Activated T-cell treated with anti-CD3 and anti-CD28 coated beads, Interleukin-2, amount 50 U/mL, for 24 hours (primary cell): ENCODE data around the gene KLHL12.
"Not testable (repeated sequence)": the region's sequence is repeated elsewhere in the genome, so short reads cannot be mapped to it uniquely, and the experiment has no call there.

Experiments
- DNase-seq: peaks from one replicate; pipeline ENCODE4 v3.0.0-alpha.2; 2020
- H3K27ac Mint-ChIP-seq: 2 replicates; pipeline ENCODE4 v1.8.0; 2020; ENCODE audit warnings: mild to moderate bottlenecking, mixed read lengths
- H3K27me3 Mint-ChIP-seq: 2 replicates; pipeline ENCODE4 v1.8.0; 2020; ENCODE audit warnings: mixed read lengths
- H3K36me3 Mint-ChIP-seq: 2 replicates; pipeline ENCODE4 v1.8.0; 2020; ENCODE audit warnings: low read depth, mixed read lengths
- H3K4me1 Mint-ChIP-seq: 2 replicates; pipeline ENCODE4 v1.8.0; 2020; ENCODE audit warnings: low read depth, mixed read lengths
- H3K4me3 Mint-ChIP-seq: 2 replicates; pipeline ENCODE4 v1.8.0; 2020; ENCODE audit warnings: mild to moderate bottlenecking, moderate library complexity, mixed read lengths
- H3K9me3 Mint-ChIP-seq: 2 replicates; pipeline ENCODE4 v1.8.0; 2020; ENCODE audit warnings: mixed read lengths

The KLHL12 gene

DNA sequence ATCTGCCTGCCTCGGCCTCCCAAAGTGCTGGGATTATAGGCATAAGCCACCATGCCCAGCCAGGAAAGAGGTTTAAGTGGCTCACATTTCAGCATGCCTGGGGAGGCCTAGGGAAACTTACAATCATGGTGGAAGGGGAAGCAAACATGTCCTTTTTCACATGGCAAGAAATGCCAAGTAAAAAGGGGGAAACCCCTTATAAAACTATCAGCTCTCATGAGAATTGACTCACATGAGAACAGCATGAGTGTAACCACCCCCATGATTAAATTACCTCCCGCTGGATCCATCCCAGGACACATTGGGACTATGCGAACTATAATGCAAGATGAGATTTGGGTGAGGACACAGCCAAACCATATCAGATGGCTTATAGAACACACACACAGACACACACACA, 8.8 kb upstream of the KLHL12 start:
- peaks cover 2% of the 10 kb centered on the region for H3K27me3 Mint-ChIP-seq
- H3K9me3 Mint-ChIP-seq = no peaks in the 10 kb centered on the region
- H3K36me3 Mint-ChIP-seq = peaks cover 14% of the 10 kb centered on the region
- no peak overlapping the region for H3K27ac Mint-ChIP-seq
- H3K4me1 Mint-ChIP-seq = peaks cover 8% of the 10 kb centered on the region
- no peak overlapping the region for H3K4me3 Mint-ChIP-seq
- no peak for DNase-seq

- no peak for DNase-seq
- Mint-ChIP-seq H3K36me3 (peaks cover 5% of the 10 kb centered on the region), H3K4me1 (peaks cover 8% of the 10 kb centered on the region), H3K27ac (no peak overlapping the region), H3K27me3 (peaks cover 2% of the 10 kb centered on the region), H3K4me3 (no peak overlapping the region), H3K9me3 (no peaks in the 10 kb centered on the region)
Observed at GRCh38 chr1:202934755-202935154, 7.7 kb upstream of the KLHL12 start.

- Mint-ChIP-seq H3K36me3 (no peaks in the 10 kb centered on the region), H3K27me3 (peaks cover 2% of the 10 kb centered on the region), H3K27ac (no peak overlapping the region), H3K9me3 (no peaks in the 10 kb centered on the region), H3K4me1 (peaks cover 8% of the 10 kb centered on the region), H3K4me3 (no peak overlapping the region)
- DNase-seq = no peak
Observed at GRCh38 chr1:202932476-202932875, 5.4 kb upstream of the KLHL12 start.

- H3K4me3 Mint-ChIP-seq = no peak overlapping the region
- no peaks in the 10 kb centered on the region for H3K27me3 Mint-ChIP-seq
- H3K4me1 Mint-ChIP-seq = peaks cover 38% of the 10 kb centered on the region
- H3K9me3 Mint-ChIP-seq = no peaks in the 10 kb centered on the region
- H3K36me3 Mint-ChIP-seq = peaks cover 60% of the 10 kb centered on the region
- DNase-seq = no peak
- no peak overlapping the region for H3K27ac Mint-ChIP-seq
Observed at GRCh38 chr1:202923533-202923932, 3.5 kb downstream of the KLHL12 start.

GRCh38 chr1:202919615-202920014, 7.4 kb downstream of the KLHL12 start:
- Mint-ChIP-seq H3K36me3 (peaks cover 85% of the 10 kb centered on the region), H3K4me1 (peaks cover 23% of the 10 kb centered on the region), H3K27ac (no peak overlapping the region), H3K4me3 (no peak overlapping the region), H3K27me3 (no peaks in the 10 kb centered on the region), H3K9me3 (no peaks in the 10 kb centered on the region)
- DNase-seq = no peak

GRCh38 chr1:202915146-202915545, 11.9 kb downstream of the KLHL12 start:
- no peak for DNase-seq
- H3K9me3 Mint-ChIP-seq = no peaks in the 10 kb centered on the region
- peaks cover 95% of the 10 kb centered on the region for H3K36me3 Mint-ChIP-seq
- H3K4me1 Mint-ChIP-seq = peaks cover 5% of the 10 kb centered on the region
- H3K27ac Mint-ChIP-seq = no peak overlapping the region
- H3K4me3 Mint-ChIP-seq = no peak overlapping the region
- no peaks in the 10 kb centered on the region for H3K27me3 Mint-ChIP-seq

GRCh38 chr1:202912476-202912875, 14.6 kb downstream of the KLHL12 start:
- not testable (repeated sequence) for H3K9me3 Mint-ChIP-seq, DNase-seq, H3K4me1 Mint-ChIP-seq, H3K4me3 Mint-ChIP-seq, H3K27ac Mint-ChIP-seq, H3K27me3 Mint-ChIP-seq
- peaks cover 98% of the 10 kb centered on the region for H3K36me3 Mint-ChIP-seq

- H3K9me3 Mint-ChIP-seq = no peaks in the 10 kb centered on the region
- peaks cover 5% of the 10 kb centered on the region for H3K4me1 Mint-ChIP-seq
- peaks cover 88% of the 10 kb centered on the region for H3K36me3 Mint-ChIP-seq
- no peak for DNase-seq
- H3K27me3 Mint-ChIP-seq = no peaks in the 10 kb centered on the region
- H3K27ac Mint-ChIP-seq = no peak overlapping the region
- no peak overlapping the region for H3K4me3 Mint-ChIP-seq
Observed at GRCh38 chr1:202909494-202909893, 17.5 kb downstream of the KLHL12 start.

DNA sequence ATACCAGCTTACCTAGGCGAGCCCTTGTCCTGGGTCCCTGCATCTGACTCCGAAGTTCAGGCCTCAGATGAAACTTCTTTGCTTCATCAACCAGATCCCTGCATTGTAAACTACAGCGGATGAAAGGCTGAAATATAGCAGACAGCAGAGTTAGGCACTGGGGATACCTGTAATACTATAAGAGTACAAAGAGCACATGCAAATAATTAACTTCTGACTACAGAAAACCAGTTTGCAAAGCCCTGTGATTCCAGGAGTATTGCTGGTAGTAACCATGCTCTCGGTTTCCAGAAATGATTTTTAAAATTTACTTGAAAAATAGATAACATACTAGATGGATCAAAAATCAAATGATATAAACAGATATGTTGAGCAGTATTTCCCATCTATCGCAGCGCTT, 18.0 kb downstream of the KLHL12 start:
- no peak overlapping the region for H3K27ac Mint-ChIP-seq
- H3K4me3 Mint-ChIP-seq = no peak overlapping the region
- no peaks in the 10 kb centered on the region for H3K27me3 Mint-ChIP-seq
- H3K4me1 Mint-ChIP-seq = peaks cover 5% of the 10 kb centered on the region
- no peaks in the 10 kb centered on the region for H3K9me3 Mint-ChIP-seq
- H3K36me3 Mint-ChIP-seq = peaks cover 86% of the 10 kb centered on the region
- DNase-seq = no peak

- Mint-ChIP-seq H3K9me3 (no peaks in the 10 kb centered on the region), H3K27ac (no peak overlapping the region), H3K27me3 (no peaks in the 10 kb centered on the region), H3K36me3 (peaks cover 75% of the 10 kb centered on the region), H3K4me3 (no peak overlapping the region), H3K4me1 (no peaks in the 10 kb centered on the region)
- DNase-seq = no peak
Observed at GRCh38 chr1:202905331-202905730, 21.7 kb downstream of the KLHL12 start.

- not testable (repeated sequence) for H3K4me3 Mint-ChIP-seq, H3K4me1 Mint-ChIP-seq, H3K9me3 Mint-ChIP-seq, H3K27me3 Mint-ChIP-seq, H3K27ac Mint-ChIP-seq, DNase-seq
- peaks cover 71% of the 10 kb centered on the region for H3K36me3 Mint-ChIP-seq
Observed at GRCh38 chr1:202903808-202904207, 23.2 kb downstream of the KLHL12 start.

DNA sequence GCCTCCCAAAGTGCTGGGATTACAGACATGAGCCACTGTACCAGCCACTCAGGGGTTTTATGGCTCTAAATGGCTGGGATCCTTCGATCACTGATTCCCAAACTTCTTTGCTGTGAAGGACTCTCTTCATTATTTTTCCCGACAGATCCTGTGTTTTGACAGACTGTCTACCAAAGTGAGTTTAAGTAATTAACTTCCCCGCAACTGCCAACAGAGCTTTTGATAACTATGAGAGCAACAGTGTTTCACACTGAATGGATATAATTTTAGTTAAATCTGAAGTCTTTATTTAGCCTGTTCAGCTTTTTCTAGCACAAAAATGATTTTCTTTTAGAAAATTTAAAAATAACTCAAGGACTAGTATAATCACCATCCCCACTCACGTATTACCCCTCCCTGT, 25.5 kb downstream of the KLHL12 start:
- Mint-ChIP-seq H3K36me3 (peaks cover 72% of the 10 kb centered on the region), H3K27ac (no peak overlapping the region), H3K27me3 (no peaks in the 10 kb centered on the region), H3K4me3 (no peak overlapping the region), H3K4me1 (no peaks in the 10 kb centered on the region), H3K9me3 (no peaks in the 10 kb centered on the region)
- DNase-seq = no peak

- Mint-ChIP-seq H3K27me3 (no peaks in the 10 kb centered on the region), H3K9me3 (no peaks in the 10 kb centered on the region), H3K27ac (no peak overlapping the region), H3K4me3 (no peak overlapping the region), H3K4me1 (peaks cover 16% of the 10 kb centered on the region), H3K36me3 (peaks cover 89% of the 10 kb centered on the region)
- DNase-seq = no peak
Observed at GRCh38 chr1:202892501-202892900, 34.5 kb downstream of the KLHL12 start.

DNA sequence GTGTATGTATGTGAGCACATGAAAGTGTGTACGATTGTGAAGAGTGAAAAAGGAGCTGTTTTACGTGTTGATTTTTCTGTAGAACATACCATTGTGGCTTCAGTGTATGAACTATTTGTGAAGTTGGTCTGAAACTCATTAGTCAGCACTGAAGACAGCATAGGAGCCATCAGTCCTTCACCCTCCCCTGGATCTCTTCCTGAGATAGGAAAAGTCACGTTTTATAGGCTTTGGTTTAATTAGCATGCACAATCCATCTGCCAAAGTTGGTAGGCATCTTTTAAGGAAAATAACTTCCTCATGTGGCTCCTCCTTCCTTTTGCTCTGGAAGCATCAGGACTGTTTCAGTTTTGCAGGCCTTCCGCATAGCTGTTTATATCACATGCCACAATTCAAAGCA, 36.6 kb downstream of the KLHL12 start:
- Mint-ChIP-seq H3K36me3 (peaks cover 71% of the 10 kb centered on the region), H3K9me3 (no peaks in the 10 kb centered on the region), H3K4me1 (peaks cover 19% of the 10 kb centered on the region), H3K27me3 (no peaks in the 10 kb centered on the region), H3K27ac (peak overlapping the region; percentile 99), H3K4me3 (no peak overlapping the region)
- no peak for DNase-seq

GRCh38 chr1:202888531-202889360, 38.3 kb downstream of the KLHL12 start, which contains the start of gene RABIF:
RABIF (minus strand) TSS chr1:202889149; CDS start chr1:202889098, 51 bp downstream.
- no peaks in the 10 kb centered on the region for H3K27me3 Mint-ChIP-seq
- peak within 1 kb of the TSS; percentile 91 for H3K4me3 Mint-ChIP-seq
- H3K9me3 Mint-ChIP-seq = no peaks in the 10 kb centered on the region
- peak; percentile 97 for DNase-seq
- peaks cover 59% of the 10 kb centered on the region for H3K36me3 Mint-ChIP-seq
- peak within 1 kb of the TSS; percentile 99 for H3K27ac Mint-ChIP-seq
- H3K4me1 Mint-ChIP-seq = peaks cover 23% of the 10 kb centered on the region

GRCh38 chr1:202888221-202888530, 38.9 kb downstream of the KLHL12 start:
- DNase-seq = no peak
- H3K4me1 Mint-ChIP-seq = peaks cover 23% of the 10 kb centered on the region
- peak overlapping the region; percentile 91 for H3K4me3 Mint-ChIP-seq
- H3K36me3 Mint-ChIP-seq = peaks cover 53% of the 10 kb centered on the region
- peak overlapping the region; percentile 96 for H3K27ac Mint-ChIP-seq
- H3K9me3 Mint-ChIP-seq = no peaks in the 10 kb centered on the region
- no peaks in the 10 kb centered on the region for H3K27me3 Mint-ChIP-seq
